Panc1 (cell line): ENCODE measurements around the gene ZNF334. TPM values are rescaled to one million over a fixed set of nuclear protein-coding genes. Genes with fewer than 3 reads are reported as not detected.
A peak's percentile ranks its signal among the peaks of the same experiment; 100 is the strongest.

Source experiments
- ATAC-seq: fragments of 200-7000 bp; cut with Tn5 transposase; 2 replicates; pipeline ENCODE4 v1.9.1; 2020; ENCODE audit warnings: mild to moderate bottlenecking, moderate library complexity
- BruUV-seq: library from RNA; stranded (reverse); fragments of 400-500 nt; replicated peaks from 2 replicates; lab custom pipeline; 2021; lab: Mats Ljungman, UMichigan
- CTCF ChIA-PET: fragments of 300-600 bp; sonication (Branson Sonifier 250); formaldehyde crosslinking; loops from one replicate; lab custom pipeline; 2022; ENCODE audit warnings: antibody characterized with exemption; lab: Charles Lee
- POLR2A ChIA-PET: fragments of 300-600 bp; sonication (Branson Sonifier 250); formaldehyde crosslinking; loops from one replicate; lab custom pipeline; 2022; ENCODE audit warnings: antibody characterized with exemption; lab: Charles Lee
- DNase-seq: peaks from one replicate; pipeline ENCODE4 v3.0.0-alpha.2; 2010; ENCODE audit warnings: low read depth, low spot score
- H3K27ac ChIP-seq: 2 replicates; pipeline ENCODE4 v1.5.1; 2011; ENCODE audit warnings: mild to moderate bottlenecking, low read length, inconsistent platforms
- H3K27me3 ChIP-seq: fragments of 200-500 bp; sonication (Bioruptor generic); 2 replicates; pipeline ENCODE4 v1.6.0; 2014; ENCODE audit warnings: low read length, inconsistent platforms; ENCODE audit not compliant: control insufficient read depth, insufficient read depth
- H3K36me3 ChIP-seq: fragments of 200-500 bp; sonication (Bioruptor generic); 2 replicates; pipeline ENCODE4 v1.5.1; 2014; ENCODE audit warnings: inconsistent platforms, mild to moderate bottlenecking, low read length, moderate library complexity; ENCODE audit not compliant: control insufficient read depth, insufficient read depth
- H3K4me1 ChIP-seq: 2 replicates; pipeline ENCODE4 v1.5.1; 2011; ENCODE audit warnings: inconsistent platforms, mild to moderate bottlenecking, low read length, moderate library complexity; ENCODE audit not compliant: control insufficient read depth, insufficient read depth
- H3K4me3 ChIP-seq, 2 experiments: 2 replicates each; pipeline ENCODE4 v1.5.1; 2011 to 2012; ENCODE audit warnings: low read depth in 2 of 2, low read length in 2 of 2, mild to moderate bottlenecking in 2 of 2, inconsistent platforms in 1 of 2, moderate library complexity in 1 of 2
- H3K9me3 ChIP-seq: fragments of 200-500 bp; sonication (Bioruptor generic); 2 replicates; pipeline ENCODE4 v1.5.1; 2014; ENCODE audit warnings: low read depth, mild to moderate bottlenecking, inconsistent platforms, low read length, moderate library complexity; ENCODE audit not compliant: control insufficient read depth, insufficient read depth
- CTCF ChIP-seq: fragments of 450-650 bp; IDR thresholded peaks from 2 replicates; pipeline ENCODE4 v1.5.1; 2017; ENCODE audit warnings: mild to moderate bottlenecking
- POLR2AphosphoS5 ChIP-seq: IDR thresholded peaks from 2 replicates; pipeline ENCODE4 v1.6.1; 2012; ENCODE audit warnings: mild to moderate bottlenecking, low read depth, low read length, moderate library complexity
- SIN3A ChIP-seq: IDR thresholded peaks from 2 replicates; pipeline ENCODE4 v1.6.1; 2012; ENCODE audit warnings: low read depth, mild to moderate bottlenecking, low read length, moderate library complexity, borderline replicate concordance; ENCODE audit not compliant: insufficient read depth
- TCF7L2 ChIP-seq: IDR thresholded peaks from 2 replicates; pipeline ENCODE4 v1.6.1; 2011; ENCODE audit warnings: mild to moderate bottlenecking, low read depth, low read length, inconsistent platforms
- in situ Hi-C: cut with HindIII; loops from 2 replicates; pipeline ENCODE4 v1.10.0; 2016; ENCODE audit warnings: low sequenced_read_pairs, low pct_unique_long_range_greater_than_20kb
- intact Hi-C: fragments of 100-400 bp; cut with micrococcal nuclease; formaldehyde crosslinking; loops from one replicate; pipeline ENCODE4 v1.10.0; 2022; ENCODE audit not compliant: unreplicated experiment
- total RNA-seq: library from RNA; stranded (reverse); gene quantifications from one replicate; pipeline ENCODE4 v1.2.1, GENCODE V29; 2021; ENCODE audit not compliant: unreplicated experiment
- TF ChIP-seq, protein P1 (sequence below), 2 experiments: IDR thresholded peaks; 2 replicates each; pipeline ENCODE4 v1.6.1; 2011 to 2012; ENCODE audit warnings: low read depth in 2 of 2, control low read depth in 1 of 2, low read length in 1 of 2, mild to moderate bottlenecking in 1 of 2, moderate library complexity in 1 of 2; ENCODE audit not compliant: insufficient read depth in 1 of 2

Gene ZNF334
- total RNA-seq, 1 experiment from 2014 or later, result 0.28 TPM

DNA sequence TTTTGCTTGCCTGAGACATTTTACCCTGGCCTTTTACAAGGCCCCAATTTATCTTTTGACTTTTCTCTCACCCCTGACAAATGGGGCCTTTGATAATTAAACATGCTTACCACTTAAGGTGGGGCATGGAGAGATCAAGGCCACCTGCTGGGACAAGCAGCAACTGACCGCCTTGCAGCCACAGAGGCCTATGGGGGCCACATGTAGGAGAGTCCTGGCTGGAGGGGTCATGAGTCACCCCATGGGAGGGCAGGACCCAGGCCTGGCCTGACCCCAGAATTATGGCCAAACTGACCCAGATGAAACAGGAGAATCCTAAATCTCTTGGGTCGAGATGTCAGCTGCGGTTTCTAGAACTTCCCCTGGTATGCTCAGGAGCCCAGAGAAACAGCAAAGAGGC, 45.6 kb upstream of the ZNF334 start:
- ChIA-PET POLR2A (no interaction called here), CTCF (no interaction called here)
- BruUV-seq, result no TSS peak
- in situ Hi-C loops (no loop called here), intact Hi-C loops (no loop called here)
- peaks cover 3% of the 10 kb centered on the region for H3K27me3 ChIP-seq
- H3K4me1 ChIP-seq, result peaks cover 4% of the 10 kb centered on the region; the same call in 1 of the 2 replicates
- no peak overlapping the region for H3K4me3 ChIP-seq
- no peak for TF ChIP-seq TCF7L2
- TF ChIP-seq CTCF, result no peak
- TF ChIP-seq POLR2AphosphoS5, result no peak
- TF ChIP-seq, protein P1, sequence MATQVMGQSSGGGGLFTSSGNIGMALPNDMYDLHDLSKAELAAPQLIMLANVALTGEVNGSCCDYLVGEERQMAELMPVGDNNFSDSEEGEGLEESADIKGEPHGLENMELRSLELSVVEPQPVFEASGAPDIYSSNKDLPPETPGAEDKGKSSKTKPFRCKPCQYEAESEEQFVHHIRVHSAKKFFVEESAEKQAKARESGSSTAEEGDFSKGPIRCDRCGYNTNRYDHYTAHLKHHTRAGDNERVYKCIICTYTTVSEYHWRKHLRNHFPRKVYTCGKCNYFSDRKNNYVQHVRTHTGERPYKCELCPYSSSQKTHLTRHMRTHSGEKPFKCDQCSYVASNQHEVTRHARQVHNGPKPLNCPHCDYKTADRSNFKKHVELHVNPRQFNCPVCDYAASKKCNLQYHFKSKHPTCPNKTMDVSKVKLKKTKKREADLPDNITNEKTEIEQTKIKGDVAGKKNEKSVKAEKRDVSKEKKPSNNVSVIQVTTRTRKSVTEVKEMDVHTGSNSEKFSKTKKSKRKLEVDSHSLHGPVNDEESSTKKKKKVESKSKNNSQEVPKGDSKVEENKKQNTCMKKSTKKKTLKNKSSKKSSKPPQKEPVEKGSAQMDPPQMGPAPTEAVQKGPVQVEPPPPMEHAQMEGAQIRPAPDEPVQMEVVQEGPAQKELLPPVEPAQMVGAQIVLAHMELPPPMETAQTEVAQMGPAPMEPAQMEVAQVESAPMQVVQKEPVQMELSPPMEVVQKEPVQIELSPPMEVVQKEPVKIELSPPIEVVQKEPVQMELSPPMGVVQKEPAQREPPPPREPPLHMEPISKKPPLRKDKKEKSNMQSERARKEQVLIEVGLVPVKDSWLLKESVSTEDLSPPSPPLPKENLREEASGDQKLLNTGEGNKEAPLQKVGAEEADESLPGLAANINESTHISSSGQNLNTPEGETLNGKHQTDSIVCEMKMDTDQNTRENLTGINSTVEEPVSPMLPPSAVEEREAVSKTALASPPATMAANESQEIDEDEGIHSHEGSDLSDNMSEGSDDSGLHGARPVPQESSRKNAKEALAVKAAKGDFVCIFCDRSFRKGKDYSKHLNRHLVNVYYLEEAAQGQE (IDR thresholded peaks at IDR 0.05; ENCODE audit: insufficient read depth in 1 of 2, low read depth in 2 of 2, low read length in 1 of 2), result no peak
- no peak for TF ChIP-seq SIN3A
- DNase-seq, result no peak
- H3K9me3 ChIP-seq, result no peaks in the 10 kb centered on the region
- ATAC-seq, result no peak
- H3K36me3 ChIP-seq, result no peaks in the 10 kb centered on the region
- no peak overlapping the region for H3K27ac ChIP-seq

- Histone ChIP-seq H3K4me3 (no peak overlapping the region), H3K36me3 (no peaks in the 10 kb centered on the region), H3K27ac (no peak overlapping the region), H3K27me3 (peaks cover 3% of the 10 kb centered on the region), H3K9me3 (no peaks in the 10 kb centered on the region), H3K4me1 (peaks cover 4% of the 10 kb centered on the region; the same call in 1 of the 2 replicates)
- intact Hi-C loops, result no loop called here
- BruUV-seq, result no TSS peak
- ChIA-PET POLR2A (no interaction called here), CTCF (no interaction called here)
- peak; percentile 60 for ATAC-seq
- peak; percentile 15 for DNase-seq
- in situ Hi-C loops, result no loop called here
- no peak for TF ChIP-seq SIN3A
- TF ChIP-seq, protein P1 (IDR thresholded peaks at IDR 0.05; ENCODE audit: insufficient read depth in 1 of 2, low read depth in 2 of 2, low read length in 1 of 2), result no peak
- no peak for TF ChIP-seq CTCF
- no peak for TF ChIP-seq POLR2AphosphoS5
- TF ChIP-seq TCF7L2, result no peak
Observed at GRCh38 chr20:46558511-46558959, 45.2 kb upstream of the ZNF334 start.
